GM23338 (cell line): ENCODE results near the gene ARHGEF11. TPM values are rescaled to one million over a fixed set of nuclear protein-coding genes. Genes with fewer than 3 reads are reported as not detected.

Source experiments
- ATAC-seq: fragments of 200-7000 bp; cut with Tn5 transposase; 3 replicates; pipeline ENCODE4 v1.9.1; 2020
- DNase-seq: peaks from one replicate; pipeline ENCODE4 v3.0.0-alpha.2; 2015; ENCODE audit warnings: low spot score
- H2AFZ ChIP-seq: fragments of 200-600 bp; sonication (generic); 2 replicates; pipeline ENCODE4 v1.8.0; 2016; ENCODE audit warnings: antibody characterized with exemption, mild to moderate bottlenecking, moderate library complexity
- H3F3A ChIP-seq: fragments of 200-600 bp; sonication (generic); replicated peaks from 2 replicates; pipeline ENCODE4 v1.8.0; 2017; ENCODE audit warnings: antibody characterized with exemption, mixed run types, low read depth
- H3K27ac ChIP-seq: fragments of 200-600 bp; sonication (generic); 2 replicates; pipeline ENCODE4 v1.6.1; 2016; ENCODE audit warnings: low read depth
- H3K27me3 ChIP-seq: fragments of 200-600 bp; sonication (generic); 2 replicates; pipeline ENCODE4 v1.8.0; 2016; ENCODE audit warnings: mild to moderate bottlenecking, mixed run types, moderate library complexity; ENCODE audit not compliant: insufficient read depth
- H3K36me3 ChIP-seq: fragments of 200-600 bp; sonication (generic); 2 replicates; pipeline ENCODE4 v1.8.0; 2016; ENCODE audit warnings: mild to moderate bottlenecking; ENCODE audit not compliant: insufficient read depth
- H3K4me1 ChIP-seq: fragments of 200-600 bp; sonication (generic); 2 replicates; pipeline ENCODE4 v1.8.0; 2016; ENCODE audit warnings: mild to moderate bottlenecking, moderate library complexity; ENCODE audit not compliant: insufficient read depth
- H3K4me2 ChIP-seq: fragments of 200-600 bp; sonication (generic); 2 replicates; pipeline ENCODE4 v1.7.1; 2017; ENCODE audit warnings: mixed run types
- H3K4me3 ChIP-seq: fragments of 200-600 bp; sonication (generic); 2 replicates; pipeline ENCODE4 v1.6.1; 2016; ENCODE audit warnings: mixed run types
- H3K79me2 ChIP-seq: fragments of 200-600 bp; sonication (generic); replicated peaks from 2 replicates; pipeline ENCODE4 v1.8.0; 2017; ENCODE audit warnings: mild to moderate bottlenecking; ENCODE audit not compliant: insufficient read depth
- H3K9me2 ChIP-seq: fragments of 200-600 bp; sonication (generic); 2 replicates; pipeline ENCODE4 v1.8.0; 2017; ENCODE audit not compliant: insufficient read depth
- H4K20me1 ChIP-seq: fragments of 200-600 bp; sonication (generic); replicated peaks from 2 replicates; pipeline ENCODE4 v1.8.0; 2017; ENCODE audit warnings: mild to moderate bottlenecking; ENCODE audit not compliant: insufficient read depth
- H3K27ac Mint-ChIP-seq: 2 replicates; pipeline ENCODE4 v1.8.0; 2020; ENCODE audit warnings: inconsistent platforms, mild to moderate bottlenecking, moderate library complexity, mixed read lengths
- H3K27me3 Mint-ChIP-seq: 3 replicates; pipeline ENCODE4 v1.8.0; 2022; ENCODE audit warnings: low read depth, mild to moderate bottlenecking, moderate library complexity, mixed read lengths, inconsistent platforms; ENCODE audit not compliant: insufficient read depth, poor library complexity
- H3K36me3 Mint-ChIP-seq: 3 replicates; pipeline ENCODE4 v1.8.0; 2021; ENCODE audit warnings: low read depth, mild to moderate bottlenecking, inconsistent platforms, moderate library complexity, mixed read lengths
- H3K4me1 Mint-ChIP-seq: 3 replicates; pipeline ENCODE4 v1.8.0; 2020; ENCODE audit warnings: mild to moderate bottlenecking, inconsistent platforms, mixed read lengths
- H3K4me3 Mint-ChIP-seq: 3 replicates; pipeline ENCODE4 v1.8.0; 2021; ENCODE audit warnings: moderate library complexity, mild to moderate bottlenecking, inconsistent platforms, mixed read lengths
- H3K9me3 Mint-ChIP-seq: 3 replicates; pipeline ENCODE4 v1.8.0; 2020; ENCODE audit warnings: moderate library complexity, mild to moderate bottlenecking, inconsistent platforms, mixed read lengths
- ETS1 ChIP-seq: IDR thresholded peaks from 2 replicates; pipeline ENCODE4 v1.6.1; 2016; ENCODE audit warnings: antibody characterized with exemption
- EZH2 ChIP-seq: fragments of 200-600 bp; sonication (generic); IDR thresholded peaks from one replicate; pipeline ENCODE4 v1.8.0; 2017; ENCODE audit warnings: antibody characterized with exemption, mild to moderate bottlenecking, low read depth; ENCODE audit not compliant: unreplicated experiment
- EZH2phosphoT487 ChIP-seq: fragments of 200-600 bp; sonication (generic); IDR thresholded peaks from one replicate; pipeline ENCODE4 v1.8.1; 2018; ENCODE audit warnings: antibody characterized with exemption; ENCODE audit not compliant: unreplicated experiment
- JUNB ChIP-seq: IDR thresholded peaks from one replicate; pipeline ENCODE4 v1.6.1; 2016; ENCODE audit warnings: antibody characterized with exemption; ENCODE audit not compliant: unreplicated experiment
- NANOG ChIP-seq: IDR thresholded peaks from 2 replicates; pipeline ENCODE4 v1.6.1; 2016; ENCODE audit warnings: antibody characterized with exemption, borderline replicate concordance
- POLR2AphosphoS5 ChIP-seq: IDR thresholded peaks from 2 replicates; pipeline ENCODE4 v1.6.1; 2016; ENCODE audit warnings: antibody characterized with exemption, low read depth
- REST ChIP-seq: IDR thresholded peaks from one replicate; pipeline ENCODE4 v1.6.1; 2018; ENCODE audit warnings: antibody characterized with exemption; ENCODE audit not compliant: unreplicated experiment
- STAT1 ChIP-seq: IDR thresholded peaks from one replicate; pipeline ENCODE4 v1.6.1; 2016; ENCODE audit warnings: antibody characterized with exemption; ENCODE audit not compliant: unreplicated experiment
- ZNF114 ChIP-seq: fragments of 250-450 bp; sonication (Bioruptor Pico); IDR thresholded peaks from 2 replicates; pipeline ENCODE4 v1.5.0; 2020; ENCODE audit warnings: mild to moderate bottlenecking, moderate library complexity
- ZNF331 ChIP-seq: fragments of 250-450 bp; sonication (Bioruptor Pico); IDR thresholded peaks from 2 replicates; pipeline ENCODE4 v1.5.0; 2020; ENCODE audit warnings: low read depth, mild to moderate bottlenecking, moderate library complexity
- long read RNA-seq: library from polyadenylated mRNA; unstranded; transcript quantifications from one replicate; pipeline ENCODE4 v2.0.0, GENCODE V29; 2020; ENCODE audit not compliant: unreplicated experiment
- polyA plus RNA-seq: library from polyadenylated mRNA; unstranded; fragments of >200 nt; fragmentation: Nextera tagmentation; extraction: Ambion mirVana; gene quantifications from 2 replicates; pipeline ENCODE4 v1.2.1, GENCODE V29; 2016
- total RNA-seq: library from RNA; depleted of rRNA; stranded (reverse); fragments of >200 nt; shearing (Covaris generic); gene quantifications from 2 replicates; pipeline ENCODE4 v1.2.3, GENCODE V29; 2014; rRNA removed

The ARHGEF11 gene
- total RNA-seq (23.5 and 33.7 TPM in 2 replicates), polyA plus RNA-seq (11.1 and 12.3 TPM in 2 replicates)
- long read RNA-seq, partial matches to known transcripts: 0 of 1 reads
- long read RNA-seq, other reads (novel, unspliced or antisense): 1 of 1 reads

GRCh38 chr1:157045250-157046218 is at the start of gene ARHGEF11:
Gene ARHGEF11, minus strand, starts transcription at chr1:157045742. Its CDS starts 1,412 bp downstream, at chr1:157044330.
- Mint-ChIP-seq H3K36me3 (peaks cover 3% of the 10 kb centered on the region; the same call in 2 of the 3 replicates), H3K27ac (peak within 1 kb of the TSS; percentile 96), H3K4me3 (peak within 1 kb of the TSS; percentile 94), H3K27me3 (peaks cover 13% of the 10 kb centered on the region), H3K9me3 (no peaks in the 10 kb centered on the region), H3K4me1 (peaks cover 42% of the 10 kb centered on the region)
- peaks cover 4% of the 10 kb centered on the region; the same call in 1 of the 2 replicates for H3F3A ChIP-seq
- H4K20me1 ChIP-seq: peaks cover 12% of the 10 kb centered on the region; the same call in 1 of the 2 replicates
- H3K79me2 ChIP-seq: peaks cover 47% of the 10 kb centered on the region
- H3K4me1 ChIP-seq: peaks cover 35% of the 10 kb centered on the region
- peak within 1 kb of the TSS; percentile 81 for H3K4me2 ChIP-seq
- no peaks in the 10 kb centered on the region for H3K9me2 ChIP-seq
- peak within 1 kb of the TSS; percentile 93 for H2AFZ ChIP-seq
- ATAC-seq: peak; percentile 82
- peak; percentile 93 for DNase-seq
- no peak for TF ChIP-seq STAT1
- TF ChIP-seq ZNF331: no peak
- TF ChIP-seq ETS1: no peak
- no peak for TF ChIP-seq ZNF114 (CRISPR knock-in tag)
- no peak for TF ChIP-seq NANOG
- TF ChIP-seq POLR2AphosphoS5: peak; percentile 59; the same call in 1 of the 2 replicates
- TF ChIP-seq JUNB: no peak
- no peaks in the 10 kb centered on the region for H3K36me3 ChIP-seq
- H3K27ac ChIP-seq: peak within 1 kb of the TSS; percentile 92
- H3K4me3 ChIP-seq: peak within 1 kb of the TSS; percentile 66
- no peaks in the 10 kb centered on the region for H3K27me3 ChIP-seq

- Mint-ChIP-seq H3K27ac (no peak overlapping the region), H3K36me3 (no peaks in the 10 kb centered on the region; the same call in 2 of the 3 replicates), H3K9me3 (no peaks in the 10 kb centered on the region), H3K27me3 (peaks cover 20% of the 10 kb centered on the region), H3K4me3 (no peak overlapping the region), H3K4me1 (peaks cover 13% of the 10 kb centered on the region)
- ATAC-seq: no peak
- H3K4me2 ChIP-seq: no peak overlapping the region
- H2AFZ ChIP-seq: no peak overlapping the region
- no peak overlapping the region for H3K27ac ChIP-seq
- H3F3A ChIP-seq: no peaks in the 10 kb centered on the region
- H3K4me1 ChIP-seq: peaks cover 12% of the 10 kb centered on the region; the same call in 1 of the 2 replicates
- no peak overlapping the region for H3K4me3 ChIP-seq
- H3K79me2 ChIP-seq: no peaks in the 10 kb centered on the region
- H3K27me3 ChIP-seq: no peaks in the 10 kb centered on the region
- no peaks in the 10 kb centered on the region for H4K20me1 ChIP-seq
- no peak for DNase-seq
- no peaks in the 10 kb centered on the region for H3K36me3 ChIP-seq
- H3K9me2 ChIP-seq: no peaks in the 10 kb centered on the region
- TF ChIP-seq STAT1: no peak
- TF ChIP-seq ETS1: no peak
- no peak for TF ChIP-seq REST
- no peak for TF ChIP-seq EZH2phosphoT487
- TF ChIP-seq ZNF114 (CRISPR knock-in tag): no peak
- TF ChIP-seq EZH2: no peak
- no peak for TF ChIP-seq POLR2AphosphoS5
Measured at GRCh38 chr1:157095091-157095490, 49.5 kb upstream of the ARHGEF11 start.
